PC-3 (cell line): ENCODE measurements around the gene SPEF1. TPM values are rescaled to one million over a fixed set of nuclear protein-coding genes. Genes with fewer than 3 reads are reported as not detected.

Experiments used
- ATAC-seq: fragments of 200-7000 bp; cut with Tn5 transposase; 2 replicates; pipeline ENCODE4 v1.9.1; 2020; ENCODE audit warnings: mild to moderate bottlenecking, moderate library complexity
- BruUV-seq: library from RNA; stranded (reverse); fragments of 400-500 nt; replicated peaks from 2 replicates; lab custom pipeline; 2021; lab: Mats Ljungman, UMichigan
- CTCF ChIA-PET: fragments of 300-600 bp; sonication (Branson Sonifier 250); formaldehyde crosslinking; loops from one replicate; lab custom pipeline; 2022; ENCODE audit warnings: antibody characterized with exemption; lab: Charles Lee
- POLR2A ChIA-PET: fragments of 300-600 bp; sonication (Branson Sonifier 250); formaldehyde crosslinking; loops from one replicate; lab custom pipeline; 2022; ENCODE audit warnings: antibody characterized with exemption; ENCODE audit not compliant: unreplicated experiment; lab: Charles Lee
- DNase-seq: peaks from one replicate; pipeline ENCODE4 v3.0.0-alpha.2; 2015
- H2AFZ ChIP-seq: fragments of 300-600 bp; sonication (generic); 2 replicates; pipeline ENCODE4 v1.6.0; 2016; ENCODE audit warnings: antibody characterized with exemption, low read length
- H3F3A ChIP-seq: fragments of 300-600 bp; sonication (generic); one replicate; pipeline ENCODE4 v1.6.0; 2017; ENCODE audit warnings: antibody characterized with exemption, low read length, control low read depth, mild to moderate bottlenecking; ENCODE audit not compliant: unreplicated experiment
- H3K27ac ChIP-seq: fragments of 300-600 bp; sonication (generic); 2 replicates; pipeline ENCODE4 v1.5.1; 2016; ENCODE audit warnings: mild to moderate bottlenecking, low read length
- H3K27me3 ChIP-seq: fragments of 300-600 bp; sonication (generic); 2 replicates; pipeline ENCODE4 v1.6.1; 2016; ENCODE audit warnings: low read length, mixed read lengths
- H3K36me3 ChIP-seq: fragments of 300-600 bp; sonication (generic); 2 replicates; pipeline ENCODE4 v1.6.1; 2016; ENCODE audit warnings: low read depth, mixed run types, low read length, mixed read lengths
- H3K4me1 ChIP-seq: fragments of 300-600 bp; sonication (generic); 2 replicates; pipeline ENCODE4 v1.5.1; 2016; ENCODE audit warnings: low read length; ENCODE audit not compliant: insufficient read depth
- H3K4me2 ChIP-seq: fragments of 300-600 bp; sonication (generic); 2 replicates; pipeline ENCODE4 v1.6.0; 2016; ENCODE audit warnings: low read length
- H3K4me3 ChIP-seq: fragments of 300-600 bp; sonication (generic); 2 replicates; pipeline ENCODE4 v1.5.1; 2016; ENCODE audit warnings: mild to moderate bottlenecking, low read length, mixed read lengths
- H3K79me2 ChIP-seq: fragments of 300-600 bp; sonication (generic); 2 replicates; pipeline ENCODE4 v1.6.1; 2017; ENCODE audit warnings: low read length, mixed read lengths
- H3K9ac ChIP-seq: fragments of 300-600 bp; sonication (generic); 2 replicates; pipeline ENCODE4 v1.6.0; 2016; ENCODE audit warnings: mild to moderate bottlenecking, low read length
- H3K9me2 ChIP-seq: fragments of 300-600 bp; sonication (generic); replicated peaks from 2 replicates; pipeline ENCODE4 v1.6.1; 2016; ENCODE audit warnings: mixed run types, low read length, mixed read lengths
- H3K9me3 ChIP-seq: fragments of 300-600 bp; sonication (generic); 2 replicates; pipeline ENCODE4 v1.6.1; 2016; ENCODE audit warnings: low read length, mixed read lengths
- H4K20me1 ChIP-seq: fragments of 300-600 bp; sonication (generic); 2 replicates; pipeline ENCODE4 v1.6.1; 2016; ENCODE audit warnings: low read length, mixed read lengths
- EZH2 ChIP-seq: fragments of 300-600 bp; sonication (generic); IDR thresholded peaks from one replicate; pipeline ENCODE4 v1.6.1; 2017; ENCODE audit warnings: antibody characterized with exemption, mild to moderate bottlenecking, low read length; ENCODE audit not compliant: unreplicated experiment
- EZH2phosphoT487 ChIP-seq: fragments of 300-600 bp; sonication (generic); IDR thresholded peaks from 2 replicates; pipeline ENCODE4 v1.6.1; 2018; ENCODE audit warnings: mild to moderate bottlenecking, antibody characterized with exemption, low read length, borderline replicate concordance
- intact Hi-C: fragments of 100-400 bp; cut with micrococcal nuclease; formaldehyde crosslinking; loops from 2 replicates; pipeline ENCODE4 v1.9.0; 2023
- total RNA-seq: library from RNA; depleted of rRNA; stranded (reverse); fragments of >200 nt; gene quantifications from 2 replicates; pipeline ENCODE4 v1.2.3, GENCODE V29; 2014
- TF ChIP-seq, protein P1 (sequence below): fragments of 300-600 bp; sonication (generic); conservative IDR thresholded peaks from 2 replicates; pipeline ENCODE4 v1.5.1; 2017; ENCODE audit warnings: antibody characterized with exemption, low read depth, mild to moderate bottlenecking, low read length

Gene SPEF1
- total RNA-seq, 1 experiment from 2014 or later = 2.0 TPM

GRCh38 chr20:3777716-3778629, 3.3 kb downstream of the SPEF1 start:
- H3K4me3 ChIP-seq = peak overlapping the region; percentile 45
- H3K27me3 ChIP-seq = no peaks in the 10 kb centered on the region
- DNase-seq = peak; percentile 24
- no peak overlapping the region for H3K9ac ChIP-seq
- H3K4me1 ChIP-seq = peaks cover 7% of the 10 kb centered on the region; the same call in 1 of the 2 replicates
- TF ChIP-seq EZH2phosphoT487 (no peak), EZH2 (no peak)
- TF ChIP-seq, protein P1, sequence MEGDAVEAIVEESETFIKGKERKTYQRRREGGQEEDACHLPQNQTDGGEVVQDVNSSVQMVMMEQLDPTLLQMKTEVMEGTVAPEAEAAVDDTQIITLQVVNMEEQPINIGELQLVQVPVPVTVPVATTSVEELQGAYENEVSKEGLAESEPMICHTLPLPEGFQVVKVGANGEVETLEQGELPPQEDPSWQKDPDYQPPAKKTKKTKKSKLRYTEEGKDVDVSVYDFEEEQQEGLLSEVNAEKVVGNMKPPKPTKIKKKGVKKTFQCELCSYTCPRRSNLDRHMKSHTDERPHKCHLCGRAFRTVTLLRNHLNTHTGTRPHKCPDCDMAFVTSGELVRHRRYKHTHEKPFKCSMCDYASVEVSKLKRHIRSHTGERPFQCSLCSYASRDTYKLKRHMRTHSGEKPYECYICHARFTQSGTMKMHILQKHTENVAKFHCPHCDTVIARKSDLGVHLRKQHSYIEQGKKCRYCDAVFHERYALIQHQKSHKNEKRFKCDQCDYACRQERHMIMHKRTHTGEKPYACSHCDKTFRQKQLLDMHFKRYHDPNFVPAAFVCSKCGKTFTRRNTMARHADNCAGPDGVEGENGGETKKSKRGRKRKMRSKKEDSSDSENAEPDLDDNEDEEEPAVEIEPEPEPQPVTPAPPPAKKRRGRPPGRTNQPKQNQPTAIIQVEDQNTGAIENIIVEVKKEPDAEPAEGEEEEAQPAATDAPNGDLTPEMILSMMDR = no peak
- ATAC-seq = peak; percentile 46
- H3K79me2 ChIP-seq = no peaks in the 10 kb centered on the region
- H3K4me2 ChIP-seq = peak overlapping the region; percentile 70
- CTCF ChIA-PET = interaction anchor here (0.6 kb wide), 2 partner anchors 8 to 214 kb away, joined by 3 to 4 read pairs; no protein-coding TSS in a partner anchor
- H4K20me1 ChIP-seq = peaks cover under 1% of the 10 kb centered on the region; the same call in 1 of the 2 replicates
- peak overlapping the region; percentile 78 for H2AFZ ChIP-seq
- no peaks in the 10 kb centered on the region for H3K9me3 ChIP-seq
- no peaks in the 10 kb centered on the region for H3K9me2 ChIP-seq
- no TSS peak for BruUV-seq
- peaks cover 12% of the 10 kb centered on the region for H3F3A ChIP-seq
- intact Hi-C loops = no loop called here
- H3K36me3 ChIP-seq = no peaks in the 10 kb centered on the region
- POLR2A ChIA-PET = interaction anchor here (0.6 to 0.9 kb wide), 2 partner anchors 9 to 845 kb away, joined by 3 to 5 read pairs; no protein-coding TSS in a partner anchor
- H3K27ac ChIP-seq = no peak overlapping the region

DNA sequence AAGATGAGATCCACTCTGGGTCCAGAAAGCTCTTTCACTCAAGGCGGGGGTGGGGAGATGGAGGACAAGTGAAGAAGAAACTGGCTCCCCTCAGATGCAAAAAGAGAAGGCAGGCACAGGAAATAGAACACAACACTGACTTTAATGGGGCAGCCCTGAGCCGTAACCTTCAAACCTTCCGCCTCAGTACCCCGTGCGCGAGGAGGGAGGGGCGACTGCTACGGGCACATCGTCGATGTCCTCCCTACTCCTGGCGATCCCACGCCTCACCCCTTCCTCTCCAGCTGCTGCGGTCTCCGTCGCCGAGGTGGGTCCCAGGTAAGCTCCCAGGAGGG, 3.9 kb downstream of the SPEF1 start:
- Histone ChIP-seq H3K9ac (no peak overlapping the region), H3K36me3 (no peaks in the 10 kb centered on the region), H4K20me1 (no peaks in the 10 kb centered on the region), H3F3A (peaks cover 7% of the 10 kb centered on the region), H3K27ac (no peak overlapping the region), H3K4me1 (peaks cover 5% of the 10 kb centered on the region; the same call in 1 of the 2 replicates), H3K27me3 (no peaks in the 10 kb centered on the region), H3K9me3 (no peaks in the 10 kb centered on the region), H3K4me2 (peak overlapping the region; percentile 70), H3K9me2 (no peaks in the 10 kb centered on the region), H3K4me3 (peak overlapping the region; percentile 45; the same call in 1 of the 2 replicates), H2AFZ (peak overlapping the region; percentile 78), H3K79me2 (no peaks in the 10 kb centered on the region)
- ATAC-seq (no peak), DNase-seq (no peak)
- intact Hi-C loops = no loop called here
- ChIA-PET POLR2A (no interaction called here), CTCF (no interaction called here)
- BruUV-seq = no TSS peak
- TF ChIP-seq, protein P1 = no peak
- TF ChIP-seq EZH2 = no peak
- no peak for TF ChIP-seq EZH2phosphoT487
